Brain pericyte (primary cell): Measurements from ENCODE around the gene SGK2.
A peak's percentile ranks its signal among the peaks of the same experiment; 100 is the strongest.

Experiments
- DNase-seq: peaks from one replicate; pipeline ENCODE4 v3.0.0-alpha.2; 2012; ENCODE audit warnings: low read depth, low spot score

The SGK2 gene

GRCh38 chr20:43558412-43559146, at the start of gene SGK2:
SGK2 (plus strand) TSS chr20:43559027; CDS start chr20:43566496, 7,469 bp downstream.
- DNase-seq = no peak

GRCh38 chr20:43511879-43512278, 46.9 kb upstream of the SGK2 start:
- DNase-seq = no peak

GRCh38 chr20:43513372-43513930, 45.4 kb upstream of the SGK2 start:
- no peak for DNase-seq

- peak; percentile 97 for DNase-seq
These were observed 44.7 kb upstream of the SGK2 start for GRCh38 chr20:43513931-43514647.

- DNase-seq = no peak
These were observed 44.2 kb upstream of the SGK2 start for GRCh38 chr20:43514648-43514999.

GRCh38 chr20:43515628-43516027, 43.2 kb upstream of the SGK2 start:
- DNase-seq = no peak

- no peak for DNase-seq
These were observed 42.5 kb upstream of the SGK2 start for GRCh38 chr20:43516251-43516824.

GRCh38 chr20:43520074-43520630, 38.7 kb upstream of the SGK2 start:
- DNase-seq = no peak

GRCh38 chr20:43525021-43525420, 33.8 kb upstream of the SGK2 start:
- DNase-seq = no peak

- DNase-seq = no peak
These were observed 30.5 kb upstream of the SGK2 start for GRCh38 chr20:43528258-43528875.

GRCh38 chr20:43529051-43529450, 29.8 kb upstream of the SGK2 start:
- DNase-seq = no peak

- no peak for DNase-seq
These were observed 29.2 kb upstream of the SGK2 start for GRCh38 chr20:43529457-43530153.

- no peak for DNase-seq
These were observed 28.3 kb upstream of the SGK2 start for GRCh38 chr20:43530321-43531090.

- DNase-seq = no peak
These were observed 27.8 kb upstream of the SGK2 start for GRCh38 chr20:43531091-43531443.

GRCh38 chr20:43532416-43533055, 26.3 kb upstream of the SGK2 start:
- no peak for DNase-seq

GRCh38 chr20:43533060-43533459, 25.8 kb upstream of the SGK2 start:
- no peak for DNase-seq

GRCh38 chr20:43534016-43534415, 24.8 kb upstream of the SGK2 start:
- DNase-seq = no peak

- no peak for DNase-seq
These were observed 24.0 kb upstream of the SGK2 start for GRCh38 chr20:43534791-43535350.

GRCh38 chr20:43535370-43536004, 23.3 kb upstream of the SGK2 start:
- no peak for DNase-seq
